GM18508 (cell line): ENCODE data around the gene MYO18A.
"Not testable (repeated sequence)": the region's sequence is repeated elsewhere in the genome, so short reads cannot be mapped to it uniquely, and the experiment has no call there.

Experiments used
- ATAC-seq: cut with Tn5 transposase; IDR thresholded peaks from one replicate; pipeline ENCODE4 v1.9.1; 2021; ENCODE audit warnings: moderate number of reproducible peaks; ENCODE audit not compliant: insufficient read depth, unreplicated experiment

The MYO18A gene, protein sequence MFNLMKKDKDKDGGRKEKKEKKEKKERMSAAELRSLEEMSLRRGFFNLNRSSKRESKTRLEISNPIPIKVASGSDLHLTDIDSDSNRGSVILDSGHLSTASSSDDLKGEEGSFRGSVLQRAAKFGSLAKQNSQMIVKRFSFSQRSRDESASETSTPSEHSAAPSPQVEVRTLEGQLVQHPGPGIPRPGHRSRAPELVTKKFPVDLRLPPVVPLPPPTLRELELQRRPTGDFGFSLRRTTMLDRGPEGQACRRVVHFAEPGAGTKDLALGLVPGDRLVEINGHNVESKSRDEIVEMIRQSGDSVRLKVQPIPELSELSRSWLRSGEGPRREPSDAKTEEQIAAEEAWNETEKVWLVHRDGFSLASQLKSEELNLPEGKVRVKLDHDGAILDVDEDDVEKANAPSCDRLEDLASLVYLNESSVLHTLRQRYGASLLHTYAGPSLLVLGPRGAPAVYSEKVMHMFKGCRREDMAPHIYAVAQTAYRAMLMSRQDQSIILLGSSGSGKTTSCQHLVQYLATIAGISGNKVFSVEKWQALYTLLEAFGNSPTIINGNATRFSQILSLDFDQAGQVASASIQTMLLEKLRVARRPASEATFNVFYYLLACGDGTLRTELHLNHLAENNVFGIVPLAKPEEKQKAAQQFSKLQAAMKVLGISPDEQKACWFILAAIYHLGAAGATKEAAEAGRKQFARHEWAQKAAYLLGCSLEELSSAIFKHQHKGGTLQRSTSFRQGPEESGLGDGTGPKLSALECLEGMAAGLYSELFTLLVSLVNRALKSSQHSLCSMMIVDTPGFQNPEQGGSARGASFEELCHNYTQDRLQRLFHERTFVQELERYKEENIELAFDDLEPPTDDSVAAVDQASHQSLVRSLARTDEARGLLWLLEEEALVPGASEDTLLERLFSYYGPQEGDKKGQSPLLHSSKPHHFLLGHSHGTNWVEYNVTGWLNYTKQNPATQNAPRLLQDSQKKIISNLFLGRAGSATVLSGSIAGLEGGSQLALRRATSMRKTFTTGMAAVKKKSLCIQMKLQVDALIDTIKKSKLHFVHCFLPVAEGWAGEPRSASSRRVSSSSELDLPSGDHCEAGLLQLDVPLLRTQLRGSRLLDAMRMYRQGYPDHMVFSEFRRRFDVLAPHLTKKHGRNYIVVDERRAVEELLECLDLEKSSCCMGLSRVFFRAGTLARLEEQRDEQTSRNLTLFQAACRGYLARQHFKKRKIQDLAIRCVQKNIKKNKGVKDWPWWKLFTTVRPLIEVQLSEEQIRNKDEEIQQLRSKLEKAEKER (N-terminal part only)

DNA sequence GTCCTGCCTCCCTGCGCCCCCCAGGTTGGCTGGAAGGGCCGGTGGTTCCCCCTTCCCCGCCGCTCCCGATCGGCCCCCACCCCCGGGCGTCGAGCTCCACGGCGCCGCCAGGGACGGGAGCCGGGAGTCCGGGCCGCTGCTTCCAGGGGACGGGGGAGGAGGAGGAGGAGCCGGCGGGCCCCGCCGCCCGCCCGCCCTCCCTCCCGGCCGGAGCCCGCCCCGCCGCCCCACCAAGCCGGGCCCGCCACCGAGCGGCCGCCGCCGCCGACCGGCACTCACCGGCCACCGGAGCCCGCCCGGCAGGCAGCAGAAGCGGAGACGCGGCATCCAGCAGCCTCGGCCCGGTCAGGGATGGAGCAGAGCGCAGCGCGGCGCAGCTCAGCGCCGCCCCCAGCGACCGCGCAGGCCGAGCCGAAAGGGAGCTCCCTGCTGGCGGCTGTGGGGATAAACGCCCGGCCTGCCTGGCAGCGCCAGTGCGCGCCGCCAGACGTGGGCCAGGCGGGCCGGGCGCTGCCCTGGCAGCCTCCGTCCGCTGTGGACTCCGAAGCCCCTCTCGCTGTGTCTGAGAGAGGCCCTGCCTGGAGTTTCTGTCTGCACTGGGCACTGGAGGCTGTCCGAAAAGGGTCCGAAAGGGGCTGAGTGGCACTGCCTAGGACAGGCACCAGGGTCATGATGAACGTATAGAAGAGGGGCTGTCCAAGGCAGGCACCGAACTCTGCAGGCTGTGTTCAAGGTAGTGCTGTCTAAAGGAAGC, at the start of gene MYO18A:
TSS of gene MYO18A (minus strand) at position 365 of the 754 bp plus-strand sequence. CDS start 13,458 bp downstream, outside the sequence.
- no peak for ATAC-seq

DNA sequence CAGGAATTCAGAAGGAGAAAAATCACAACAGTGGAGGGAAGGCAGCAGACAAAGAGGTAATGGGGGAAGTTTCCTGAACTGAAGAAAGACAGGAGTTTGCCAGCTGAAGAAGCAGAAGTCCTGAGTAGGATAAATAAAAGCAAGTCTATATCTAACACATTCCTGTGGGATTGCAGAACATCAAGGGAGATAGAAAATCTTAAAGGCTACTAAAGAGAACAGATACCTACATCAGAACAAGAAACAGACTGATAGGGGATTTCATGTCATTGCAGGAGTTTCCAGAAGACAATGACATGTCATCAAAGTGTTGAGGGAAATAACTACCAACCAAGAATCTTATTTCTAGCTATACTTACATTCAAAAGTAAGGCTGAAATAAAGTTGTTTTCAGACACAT, 45.2 kb upstream of the MYO18A start:
- ATAC-seq = no peak

GRCh38 chr17:29221338-29221737, 41.1 kb upstream of the MYO18A start:
- not testable (repeated sequence) for ATAC-seq

GRCh38 chr17:29219378-29220047, 39.3 kb upstream of the MYO18A start:
- no peak for ATAC-seq

GRCh38 chr17:29216856-29217255, 36.7 kb upstream of the MYO18A start:
- ATAC-seq = no peak

DNA sequence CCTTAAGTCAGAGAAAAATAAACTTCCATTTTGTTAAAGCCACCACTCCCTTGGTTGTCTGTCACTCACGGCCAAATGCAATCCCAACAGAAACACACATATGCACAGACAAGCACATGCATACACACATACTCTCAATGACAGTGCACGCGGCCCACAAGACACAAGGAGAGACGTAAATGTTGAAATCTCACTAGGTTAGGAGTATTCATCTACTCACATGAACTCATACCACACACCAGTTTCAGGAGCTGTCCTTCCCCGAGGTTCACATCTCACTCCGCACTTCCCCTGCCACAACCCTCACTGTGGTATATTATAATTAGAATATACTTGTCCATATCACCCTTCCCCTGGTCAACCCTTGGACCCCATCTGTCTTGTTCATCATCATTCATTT, 36.0 kb upstream of the MYO18A start:
- no peak for ATAC-seq

- no peak for ATAC-seq
These were observed 35.5 kb upstream of the MYO18A start for GRCh38 chr17:29215717-29216116.

GRCh38 chr17:29215174-29215573, 35.0 kb upstream of the MYO18A start:
- no peak for ATAC-seq

- ATAC-seq = no peak
These were observed 34.3 kb upstream of the MYO18A start for GRCh38 chr17:29214215-29215146.

- ATAC-seq = no peak
These were observed 32.5 kb upstream of the MYO18A start for GRCh38 chr17:29212681-29213121.

GRCh38 chr17:29212094-29212631, 32.0 kb upstream of the MYO18A start:
- no peak for ATAC-seq

DNA sequence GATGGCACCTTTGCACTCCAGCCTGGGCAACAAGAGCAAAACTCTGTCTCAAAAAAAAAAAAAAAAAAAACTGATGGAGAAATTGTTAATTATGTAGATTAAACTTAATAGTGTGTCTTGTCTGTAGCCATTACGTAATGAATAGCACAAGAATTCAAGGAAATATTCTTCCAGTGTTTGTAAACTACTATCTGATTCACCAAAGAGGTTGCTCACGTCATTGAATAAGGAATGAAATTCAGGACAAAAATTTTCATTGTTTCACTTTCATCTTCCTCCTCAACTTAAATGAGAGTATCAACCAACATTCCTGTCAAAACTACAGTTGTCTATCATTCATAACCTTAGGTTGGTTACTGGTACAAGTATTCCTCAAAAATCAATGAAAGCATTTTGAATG, 30.7 kb upstream of the MYO18A start:
- ATAC-seq = no peak

GRCh38 chr17:29209073-29209472, 28.9 kb upstream of the MYO18A start:
- no peak for ATAC-seq

DNA sequence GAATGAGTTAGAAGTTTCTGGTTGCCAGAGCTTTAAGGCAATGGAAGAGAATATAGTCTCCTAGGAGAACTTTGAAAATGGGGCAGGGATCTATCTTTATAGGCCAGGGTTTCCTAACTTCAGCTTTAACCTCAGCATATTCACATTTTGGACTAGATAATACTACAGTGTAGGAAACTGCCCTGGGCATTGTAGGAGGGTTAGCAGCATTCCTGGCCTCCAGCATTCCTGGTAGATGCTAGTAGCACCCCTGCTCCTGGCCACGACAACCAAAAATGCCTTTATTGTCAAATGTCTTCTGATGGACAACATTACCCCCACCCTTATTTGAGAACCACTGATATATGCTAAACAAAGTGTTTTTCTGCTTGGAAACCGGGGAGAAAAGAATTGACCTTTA, 27.8 kb upstream of the MYO18A start:
- ATAC-seq = no peak

- ATAC-seq = no peak
These were observed 24.8 kb upstream of the MYO18A start for GRCh38 chr17:29205047-29205446.

- not testable (repeated sequence) for ATAC-seq
These were observed 24.0 kb upstream of the MYO18A start for GRCh38 chr17:29204068-29204804.
